Natural killer cell (primary cell): Measurements from ENCODE around the gene RNF151. TPM values are rescaled to one million over a fixed set of nuclear protein-coding genes. Genes with fewer than 3 reads are reported as not detected.
A peak's percentile ranks its signal among the peaks of the same experiment; 100 is the strongest.

ENCODE experiments used
- ATAC-seq, 3 donors: fragments of 150-1000 bp in 2 of 3; fragments of 200-7000 bp in 1 of 3; cut with Tn5 transposase; 1 replicate in 1 of 3; 2 replicates in 2 of 3; pipeline ENCODE4 v1.10.0; 2021; ENCODE audit warnings: mild to moderate bottlenecking in 2 of 3, moderate library complexity in 2 of 3
- DNase-seq, 2 donors: peaks; one replicate each; pipeline versions ENCODE4 v3.0.0 to v3.0.0-alpha.2; 2013 to 2021; ENCODE audit warnings: mixed read lengths in 1 of 2
- H3K27ac ChIP-seq: one replicate; pipeline ENCODE4 v1.5.1; 2013; ENCODE audit warnings: mild to moderate bottlenecking, low read length
- H3K27me3 ChIP-seq: one replicate; pipeline ENCODE4 v1.6.1; 2013; ENCODE audit warnings: low read length; ENCODE audit not compliant: control insufficient read depth, insufficient read depth
- H3K36me3 ChIP-seq: one replicate; pipeline ENCODE4 v1.6.1; 2013; ENCODE audit warnings: low read length; ENCODE audit not compliant: control insufficient read depth, insufficient read depth
- H3K4me1 ChIP-seq: one replicate; pipeline ENCODE4 v1.6.1; 2013; ENCODE audit warnings: low read length; ENCODE audit not compliant: control insufficient read depth, insufficient read depth
- H3K4me3 ChIP-seq: one replicate; pipeline ENCODE4 v1.5.1; 2013; ENCODE audit warnings: low read length
- H3K9me3 ChIP-seq: one replicate; pipeline ENCODE4 v1.6.1; 2013; ENCODE audit warnings: low read length; ENCODE audit not compliant: control insufficient read depth, insufficient read depth
- H3K27ac Mint-ChIP-seq, 2 donors: one replicate each; pipeline ENCODE4 v1.8.0; 2022; ENCODE audit warnings: mild to moderate bottlenecking in 2 of 2, mixed read lengths in 2 of 2, moderate library complexity in 1 of 2
- H3K27me3 Mint-ChIP-seq, 2 donors: one replicate each; pipeline ENCODE4 v1.8.0; 2022; ENCODE audit warnings: low read depth in 2 of 2, mixed read lengths in 2 of 2
- H3K36me3 Mint-ChIP-seq: one replicate; pipeline ENCODE4 v1.8.0; 2022; ENCODE audit warnings: mixed read lengths
- H3K4me1 Mint-ChIP-seq, 2 donors: one replicate each; pipeline ENCODE4 v1.8.0; 2022; ENCODE audit warnings: mixed read lengths in 2 of 2
- H3K4me3 Mint-ChIP-seq: one replicate; pipeline ENCODE4 v1.8.0; 2022; ENCODE audit warnings: mild to moderate bottlenecking, moderate library complexity, mixed read lengths
- H3K9me3 Mint-ChIP-seq, 2 donors: one replicate each; pipeline ENCODE4 v1.8.0; 2022; ENCODE audit warnings: mixed read lengths in 2 of 2
- CTCF ChIP-seq: fragments of 200-600 bp; IDR thresholded peaks from one replicate; pipeline ENCODE4 v1.8.0; 2022; ENCODE audit warnings: antibody characterized with exemption
- WGBS: methylation state at CpG from one replicate; pipeline ENCODE4 v1.1.7; 2013; ENCODE audit warnings: missing lambda C conversion rate; ENCODE audit not compliant: insufficient coverage; 5-methylcytosine and 5-hydroxymethylcytosine counted together
- intact Hi-C: fragments of 100-400 bp; cut with micrococcal nuclease; formaldehyde crosslinking; loops from one replicate; pipeline ENCODE4 v1.14.2; 2022
- total RNA-seq, 4 donors: library from RNA; stranded (reverse); fragments of 120-200 nt in 1 of 4; gene quantifications; one replicate each; pipeline versions ENCODE4 v1.2.3 to v1.2.4, GENCODE V29; 2013 to 2022

The RNF151 gene
- total RNA-seq, 3 donors from 2014 or later (not counting 1 experiment from before 2014, with no cell fraction given), result not detected

GRCh38 chr16:1979271-1980029, 12.8 kb downstream of the RNF151 start:
- DNase-seq (peak in 1 of 2 donors; percentile 34), ATAC-seq (no peak)
- Histone ChIP-seq H3K27ac (no peak overlapping the region), H3K4me1 (peaks cover 14% of the 10 kb centered on the region), H3K36me3 (peaks cover 39% of the 10 kb centered on the region), H3K4me3 (no peak overlapping the region), H3K9me3 (no peaks in the 10 kb centered on the region), H3K27me3 (peaks cover 31% of the 10 kb centered on the region)
- H3K36me3 Mint-ChIP-seq, result no peaks in the 10 kb centered on the region
- H3K4me1 Mint-ChIP-seq, result peaks cover under 1 to 4% of the 10 kb centered on the region in 2 donors
- intact Hi-C loops, result no loop called here
- TF ChIP-seq CTCF, result no peak
- H3K27me3 Mint-ChIP-seq, result peaks cover 0 to 12% of the 10 kb centered on the region in 2 donors
- WGBS, result 28% methylated on average over 70 of the region's 70 CpGs
- H3K27ac Mint-ChIP-seq, result no peak overlapping the region
- H3K9me3 Mint-ChIP-seq, result no peaks in the 10 kb centered on the region
- H3K4me3 Mint-ChIP-seq, result no peak overlapping the region

GRCh38 chr16:1980030-1980769, 13.5 kb downstream of the RNF151 start:
- intact Hi-C loops, result no loop called here
- Histone ChIP-seq H3K4me3 (no peak overlapping the region), H3K27me3 (peaks cover 31% of the 10 kb centered on the region), H3K27ac (no peak overlapping the region), H3K36me3 (peaks cover 32% of the 10 kb centered on the region), H3K4me1 (peaks cover 21% of the 10 kb centered on the region), H3K9me3 (no peaks in the 10 kb centered on the region)
- 9% methylated on average over 53 of the region's 53 CpGs for WGBS
- peaks cover 0 to 12% of the 10 kb centered on the region in 2 donors for H3K27me3 Mint-ChIP-seq
- H3K4me1 Mint-ChIP-seq, result peaks cover 4% of the 10 kb centered on the region in 2 donors
- H3K9me3 Mint-ChIP-seq, result no peaks in the 10 kb centered on the region
- DNase-seq (no peak), ATAC-seq (no peak)
- no peaks in the 10 kb centered on the region for H3K36me3 Mint-ChIP-seq
- no peak overlapping the region for H3K27ac Mint-ChIP-seq
- no peak overlapping the region for H3K4me3 Mint-ChIP-seq
- no peak for TF ChIP-seq CTCF

- peaks cover 27% of the 10 kb centered on the region for H3K4me1 ChIP-seq
- Mint-ChIP-seq H3K27me3 (peaks cover 0 to 12% of the 10 kb centered on the region in 2 donors), H3K36me3 (no peaks in the 10 kb centered on the region), H3K4me1 (peaks cover 4% of the 10 kb centered on the region in 2 donors), H3K4me3 (no peak overlapping the region), H3K27ac (no peak overlapping the region), H3K9me3 (no peaks in the 10 kb centered on the region)
- TF ChIP-seq CTCF, result no peak
- H3K4me3 ChIP-seq, result no peak overlapping the region
- peaks cover 31% of the 10 kb centered on the region for H3K27me3 ChIP-seq
- no peaks in the 10 kb centered on the region for H3K9me3 ChIP-seq
- ATAC-seq (no peak), DNase-seq (no peak)
- peaks cover 28% of the 10 kb centered on the region for H3K36me3 ChIP-seq
- 27% methylated on average over 16 of the region's 16 CpGs for WGBS
- no peak overlapping the region for H3K27ac ChIP-seq
- intact Hi-C loops, result no loop called here
These were observed 14.1 kb downstream of the RNF151 start for GRCh38 chr16:1980770-1981087.
